ENCODE data around the gene ANKRD27. TPM values are rescaled to one million over a fixed set of nuclear protein-coding genes. Genes with fewer than 3 reads are reported as not detected.

Gene ANKRD27
- total RNA-seq, 1 experiment from 2014 or later, result 64.2 TPM

DNA sequence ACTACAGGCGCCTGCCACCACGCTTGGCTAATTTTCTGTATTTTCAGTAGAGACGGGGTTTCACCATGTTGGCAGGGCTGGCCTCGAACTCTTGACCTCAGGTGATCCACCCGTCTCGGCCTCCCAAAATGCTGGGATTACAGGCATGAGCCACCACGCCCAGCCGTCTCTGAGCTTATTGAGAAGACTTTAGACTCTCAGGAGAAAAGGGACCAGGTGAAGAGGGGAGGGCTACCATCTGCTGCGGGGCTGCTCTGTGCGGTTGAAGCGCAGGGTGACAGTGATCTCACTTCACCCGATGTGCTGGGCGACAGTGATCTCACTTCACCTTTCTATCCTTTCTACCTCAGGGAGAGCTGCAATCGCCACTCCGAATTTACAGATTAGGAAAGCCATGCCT lies 68.7 kb downstream of the ANKRD27 start:
- H3K36me3 ChIP-seq (ENCODE audit: control insufficient read depth, insufficient read depth, low read length), result peaks cover 4% of the 10 kb centered on the region
- DNase-seq (ENCODE audit: low read depth, low spot score), result no peak
- BruUV-seq (replicated peaks), result no TSS peak

GRCh38 chr19:32605544-32605943 lies 69.4 kb downstream of the ANKRD27 start:
- H3K27ac ChIP-seq (ENCODE audit: low read length), result no peak overlapping the region
- ChIA-PET CTCF (interaction anchor here (0.7 kb wide), 1 partner anchor 27 kb away, joined by 4 read pairs; no protein-coding TSS in a partner anchor), POLR2A (interaction anchor here (0.7 kb wide), 1 partner anchor 261 kb away, joined by 7 read pairs; no protein-coding TSS in a partner anchor)
- H3K4me3 ChIP-seq (ENCODE audit: low read depth in 2 of 2, low read length in 2 of 2), result no peak overlapping the region
- DNase-seq (ENCODE audit: low read depth, low spot score) (no peak), ATAC-seq (no peak)
- no peaks in the 10 kb centered on the region for H3K4me1 ChIP-seq (ENCODE audit: control insufficient read depth, insufficient read depth, low read length)
- peaks cover 4% of the 10 kb centered on the region for H3K36me3 ChIP-seq (ENCODE audit: control insufficient read depth, insufficient read depth, low read length)
- no peaks in the 10 kb centered on the region for H3K27me3 ChIP-seq (ENCODE audit: control insufficient read depth, insufficient read depth, low read length)
- H3K9me3 ChIP-seq (ENCODE audit: control insufficient read depth, insufficient read depth, low read depth, low read length), result no peaks in the 10 kb centered on the region
- TF ChIP-seq REST (IDR thresholded peaks at IDR 0.05; ENCODE audit: insufficient read depth in 1 of 2, low read depth in 2 of 2, low read length in 1 of 2) (no peak), CTCF (IDR thresholded peaks at IDR 0.05) (no peak), SIN3A (IDR thresholded peaks at IDR 0.05; ENCODE audit: borderline replicate concordance, insufficient read depth, low read depth, low read length) (no peak), TCF7L2 (IDR thresholded peaks at IDR 0.05; ENCODE audit: low read depth, low read length) (no peak), POLR2AphosphoS5 (IDR thresholded peaks at IDR 0.05; ENCODE audit: low read depth, low read length) (no peak)
- intact Hi-C loops (cut with micrococcal nuclease; ENCODE audit: unreplicated experiment) (no loop called here), in situ Hi-C loops (cut with HindIII; ENCODE audit: low pct_unique_long_range_greater_than_20kb, low sequenced_read_pairs) (no loop called here)
- no TSS peak for BruUV-seq (replicated peaks)

More for the DNA sequence above, 68.7 kb downstream of the ANKRD27 start:
- in situ Hi-C loops (cut with HindIII; ENCODE audit: low pct_unique_long_range_greater_than_20kb, low sequenced_read_pairs), result no loop called here
- Histone ChIP-seq H3K27ac (ENCODE audit: low read length) (no peak overlapping the region), H3K4me1 (ENCODE audit: control insufficient read depth, insufficient read depth, low read length) (no peaks in the 10 kb centered on the region), H3K4me3 (ENCODE audit: low read depth in 2 of 2, low read length in 2 of 2) (no peak overlapping the region), H3K27me3 (ENCODE audit: control insufficient read depth, insufficient read depth, low read length) (no peaks in the 10 kb centered on the region), H3K9me3 (ENCODE audit: control insufficient read depth, insufficient read depth, low read depth, low read length) (no peaks in the 10 kb centered on the region)
- ChIA-PET POLR2A (interaction anchor here (0.7 kb wide), 1 partner anchor 46 kb away, joined by 11 read pairs; no protein-coding TSS in a partner anchor), CTCF (no interaction called here)
- intact Hi-C loops (cut with micrococcal nuclease; ENCODE audit: unreplicated experiment), result no loop called here
- ATAC-seq, result no peak
- TF ChIP-seq REST (IDR thresholded peaks at IDR 0.05; ENCODE audit: insufficient read depth in 1 of 2, low read depth in 2 of 2, low read length in 1 of 2), result no peak
- TF ChIP-seq SIN3A (IDR thresholded peaks at IDR 0.05; ENCODE audit: borderline replicate concordance, insufficient read depth, low read depth, low read length), result no peak
- no peak for TF ChIP-seq POLR2AphosphoS5 (IDR thresholded peaks at IDR 0.05; ENCODE audit: low read depth, low read length)
- no peak for TF ChIP-seq CTCF (IDR thresholded peaks at IDR 0.05)
- TF ChIP-seq TCF7L2 (IDR thresholded peaks at IDR 0.05; ENCODE audit: low read depth, low read length), result no peak

Measured in Panc1 (cell line).